SK-N-SH (cell line): ENCODE data around the gene FRMD4B.

ENCODE experiments used
- EP300 ChIP-seq, 2 experiments: IDR thresholded peaks; 2 replicates each; pipeline versions ENCODE4 v1.4.0 to v1.6.1; 2012; ENCODE audit warnings: borderline replicate concordance in 1 of 2, low read depth in 1 of 2, low read length in 1 of 2
- EZH2phosphoT487 ChIP-seq: fragments of 200-600 bp; sonication (generic); IDR thresholded peaks from 2 replicates; pipeline ENCODE4 v1.6.1; 2017; ENCODE audit warnings: low read depth, mixed run types, mild to moderate bottlenecking, antibody characterized with exemption, moderate library complexity, borderline replicate concordance
- POLR2AphosphoS5 ChIP-seq: IDR thresholded peaks from 2 replicates; pipeline ENCODE4 v1.6.1; 2012; ENCODE audit warnings: low read depth, low read length
- RAD21 ChIP-seq: IDR thresholded peaks from 2 replicates; pipeline ENCODE4 v1.6.1; 2012; ENCODE audit warnings: mild to moderate bottlenecking, low read length
- TAF1 ChIP-seq: IDR thresholded peaks from 2 replicates; pipeline ENCODE4 v1.6.1; 2012; ENCODE audit warnings: low read depth, mild to moderate bottlenecking, low read length, moderate library complexity, borderline replicate concordance
- TF ChIP-seq, protein P1 (sequence below): fragments of 200-600 bp; sonication (generic); IDR thresholded peaks from 2 replicates; pipeline ENCODE4 v1.6.1; 2017; ENCODE audit warnings: antibody characterized with exemption, mild to moderate bottlenecking, moderate library complexity
- TF ChIP-seq, protein P2 (sequence below): fragments of 150-350 bp; IDR thresholded peaks from 2 replicates; pipeline ENCODE4 v1.6.1; 2017; ENCODE audit warnings: antibody characterized with exemption, low read length, low read depth, borderline replicate concordance
- TF ChIP-seq, protein P3 (sequence below): IDR thresholded peaks from 2 replicates; pipeline ENCODE4 v1.6.1; 2012; ENCODE audit warnings: mild to moderate bottlenecking, low read depth, low read length, moderate library complexity
- TF ChIP-seq, protein P4 (sequence below): IDR thresholded peaks from 2 replicates; pipeline ENCODE4 v1.4.0; 2012; ENCODE audit warnings: low read depth

DNA sequence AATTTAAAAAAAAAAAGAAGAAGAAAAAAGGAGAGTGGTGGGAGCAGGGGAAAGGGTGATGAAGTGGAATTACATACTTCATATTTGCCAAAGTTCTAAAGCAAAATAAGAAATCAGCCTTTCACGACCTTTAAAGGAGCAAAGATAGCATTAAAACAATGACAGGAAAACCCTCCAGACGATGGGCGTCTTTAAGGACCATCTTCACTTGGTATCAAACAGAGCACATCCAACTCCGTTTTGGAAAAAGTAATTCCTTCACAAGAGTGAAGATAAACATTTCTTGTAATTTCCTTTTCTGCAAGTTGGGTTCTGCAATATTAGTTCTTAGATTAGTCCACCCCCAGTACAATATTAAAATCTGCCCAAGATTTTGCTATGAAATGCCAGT, 32.8 kb downstream of the FRMD4B start:
- TF ChIP-seq POLR2AphosphoS5, result no peak
- TF ChIP-seq, protein P1, sequence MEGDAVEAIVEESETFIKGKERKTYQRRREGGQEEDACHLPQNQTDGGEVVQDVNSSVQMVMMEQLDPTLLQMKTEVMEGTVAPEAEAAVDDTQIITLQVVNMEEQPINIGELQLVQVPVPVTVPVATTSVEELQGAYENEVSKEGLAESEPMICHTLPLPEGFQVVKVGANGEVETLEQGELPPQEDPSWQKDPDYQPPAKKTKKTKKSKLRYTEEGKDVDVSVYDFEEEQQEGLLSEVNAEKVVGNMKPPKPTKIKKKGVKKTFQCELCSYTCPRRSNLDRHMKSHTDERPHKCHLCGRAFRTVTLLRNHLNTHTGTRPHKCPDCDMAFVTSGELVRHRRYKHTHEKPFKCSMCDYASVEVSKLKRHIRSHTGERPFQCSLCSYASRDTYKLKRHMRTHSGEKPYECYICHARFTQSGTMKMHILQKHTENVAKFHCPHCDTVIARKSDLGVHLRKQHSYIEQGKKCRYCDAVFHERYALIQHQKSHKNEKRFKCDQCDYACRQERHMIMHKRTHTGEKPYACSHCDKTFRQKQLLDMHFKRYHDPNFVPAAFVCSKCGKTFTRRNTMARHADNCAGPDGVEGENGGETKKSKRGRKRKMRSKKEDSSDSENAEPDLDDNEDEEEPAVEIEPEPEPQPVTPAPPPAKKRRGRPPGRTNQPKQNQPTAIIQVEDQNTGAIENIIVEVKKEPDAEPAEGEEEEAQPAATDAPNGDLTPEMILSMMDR, result no peak
- TF ChIP-seq EP300 (IDR thresholded peaks at IDR 0.05; ENCODE audit: borderline replicate concordance in 1 of 2, low read depth in 1 of 2, low read length in 1 of 2), result no peak
- no peak for TF ChIP-seq EZH2phosphoT487
- TF ChIP-seq, protein P2, sequence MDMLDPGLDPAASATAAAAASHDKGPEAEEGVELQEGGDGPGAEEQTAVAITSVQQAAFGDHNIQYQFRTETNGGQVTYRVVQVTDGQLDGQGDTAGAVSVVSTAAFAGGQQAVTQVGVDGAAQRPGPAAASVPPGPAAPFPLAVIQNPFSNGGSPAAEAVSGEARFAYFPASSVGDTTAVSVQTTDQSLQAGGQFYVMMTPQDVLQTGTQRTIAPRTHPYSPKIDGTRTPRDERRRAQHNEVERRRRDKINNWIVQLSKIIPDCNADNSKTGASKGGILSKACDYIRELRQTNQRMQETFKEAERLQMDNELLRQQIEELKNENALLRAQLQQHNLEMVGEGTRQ, result no peak
- TF ChIP-seq RAD21, result no peak
- TF ChIP-seq, protein P3, sequence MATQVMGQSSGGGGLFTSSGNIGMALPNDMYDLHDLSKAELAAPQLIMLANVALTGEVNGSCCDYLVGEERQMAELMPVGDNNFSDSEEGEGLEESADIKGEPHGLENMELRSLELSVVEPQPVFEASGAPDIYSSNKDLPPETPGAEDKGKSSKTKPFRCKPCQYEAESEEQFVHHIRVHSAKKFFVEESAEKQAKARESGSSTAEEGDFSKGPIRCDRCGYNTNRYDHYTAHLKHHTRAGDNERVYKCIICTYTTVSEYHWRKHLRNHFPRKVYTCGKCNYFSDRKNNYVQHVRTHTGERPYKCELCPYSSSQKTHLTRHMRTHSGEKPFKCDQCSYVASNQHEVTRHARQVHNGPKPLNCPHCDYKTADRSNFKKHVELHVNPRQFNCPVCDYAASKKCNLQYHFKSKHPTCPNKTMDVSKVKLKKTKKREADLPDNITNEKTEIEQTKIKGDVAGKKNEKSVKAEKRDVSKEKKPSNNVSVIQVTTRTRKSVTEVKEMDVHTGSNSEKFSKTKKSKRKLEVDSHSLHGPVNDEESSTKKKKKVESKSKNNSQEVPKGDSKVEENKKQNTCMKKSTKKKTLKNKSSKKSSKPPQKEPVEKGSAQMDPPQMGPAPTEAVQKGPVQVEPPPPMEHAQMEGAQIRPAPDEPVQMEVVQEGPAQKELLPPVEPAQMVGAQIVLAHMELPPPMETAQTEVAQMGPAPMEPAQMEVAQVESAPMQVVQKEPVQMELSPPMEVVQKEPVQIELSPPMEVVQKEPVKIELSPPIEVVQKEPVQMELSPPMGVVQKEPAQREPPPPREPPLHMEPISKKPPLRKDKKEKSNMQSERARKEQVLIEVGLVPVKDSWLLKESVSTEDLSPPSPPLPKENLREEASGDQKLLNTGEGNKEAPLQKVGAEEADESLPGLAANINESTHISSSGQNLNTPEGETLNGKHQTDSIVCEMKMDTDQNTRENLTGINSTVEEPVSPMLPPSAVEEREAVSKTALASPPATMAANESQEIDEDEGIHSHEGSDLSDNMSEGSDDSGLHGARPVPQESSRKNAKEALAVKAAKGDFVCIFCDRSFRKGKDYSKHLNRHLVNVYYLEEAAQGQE, result no peak
- TF ChIP-seq, protein P4, sequence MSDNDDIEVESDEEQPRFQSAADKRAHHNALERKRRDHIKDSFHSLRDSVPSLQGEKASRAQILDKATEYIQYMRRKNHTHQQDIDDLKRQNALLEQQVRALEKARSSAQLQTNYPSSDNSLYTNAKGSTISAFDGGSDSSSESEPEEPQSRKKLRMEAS, result no peak
- no peak for TF ChIP-seq TAF1
